Fibroblast of pulmonary artery (primary cell): ENCODE results near the gene DHRS1.

Experiments
- DNase-seq: peaks from one replicate; pipeline ENCODE4 v3.0.0-alpha.2; 2010; ENCODE audit warnings: low read depth
- H3K4me3 ChIP-seq: replicated peaks from 2 replicates; pipeline ENCODE4 v1.5.1; 2011; ENCODE audit warnings: low read depth, mild to moderate bottlenecking, control low read depth, low read length, moderate library complexity
- CTCF ChIP-seq: IDR thresholded peaks from 2 replicates; pipeline ENCODE4 v1.5.1; 2011; ENCODE audit warnings: mild to moderate bottlenecking, control low read depth, low read length, inconsistent platforms; ENCODE audit errors: missing control alignments

DHRS1 gene

GRCh38 chr14:24327303-24327702, 27.7 kb upstream of the DHRS1 start:
- TF ChIP-seq CTCF = no peak
- DNase-seq = no peak

GRCh38 chr14:24325963-24326362, 26.4 kb upstream of the DHRS1 start:
- no peak overlapping the region for H3K4me3 ChIP-seq
- TF ChIP-seq CTCF = no peak
- no peak for DNase-seq

More at GRCh38 chr14:24327303-24327702, 27.7 kb upstream of the DHRS1 start:
- no peak overlapping the region for H3K4me3 ChIP-seq

GRCh38 chr14:24325041-24325530, 25.5 kb upstream of the DHRS1 start:
- no peak for TF ChIP-seq CTCF
- no peak for DNase-seq
- H3K4me3 ChIP-seq = no peak overlapping the region

- no peak for DNase-seq
- H3K4me3 ChIP-seq = no peak overlapping the region
- no peak for TF ChIP-seq CTCF
Measured at GRCh38 chr14:24324024-24324423, 24.4 kb upstream of the DHRS1 start.

GRCh38 chr14:24323341-24323740, 23.8 kb upstream of the DHRS1 start:
- H3K4me3 ChIP-seq = no peak overlapping the region
- no peak for DNase-seq
- no peak for TF ChIP-seq CTCF

- TF ChIP-seq CTCF = no peak
- no peak overlapping the region for H3K4me3 ChIP-seq
- no peak for DNase-seq
Measured at GRCh38 chr14:24322672-24323071, 23.1 kb upstream of the DHRS1 start.

- no peak overlapping the region for H3K4me3 ChIP-seq
Measured at GRCh38 chr14:24321212-24321975, 21.8 kb upstream of the DHRS1 start.

More at GRCh38 chr14:24321212-24321975, 21.8 kb upstream of the DHRS1 start:
- no peak for DNase-seq
- TF ChIP-seq CTCF = no peak
